Peyer's patch (tissue), 4 donors: ENCODE data around the gene DDX21.

Experiments used
- CTCF ChIP-seq, 6 experiments: fragments of 450-650 bp in 4 of 6; fragments of 200-600 bp in 2 of 6; sonication (generic) in 1 of 6; IDR thresholded peaks; one replicate each; pipeline ENCODE4 v1.5.1; 2017 to 2019; ENCODE audit warnings: antibody characterized with exemption in 6 of 6, mild to moderate bottlenecking in 3 of 6, moderate library complexity in 1 of 6
- POLR2A ChIP-seq, 2 donors: fragments of 450-650 bp; IDR thresholded peaks; one replicate each; pipeline ENCODE4 v1.5.1; 2017; ENCODE audit warnings: antibody characterized with exemption in 2 of 2, mild to moderate bottlenecking in 2 of 2, moderate library complexity in 2 of 2

GRCh38 chr10:69005704-69006485, 49.9 kb downstream of the DDX21 start:
- TF ChIP-seq CTCF (IDR thresholded peaks at IDR 0.05): no peak
- no peak for TF ChIP-seq POLR2A (IDR thresholded peaks at IDR 0.05)
